Measurements from ENCODE around the gene FBXO24. TPM values are rescaled to one million over a fixed set of nuclear protein-coding genes. Genes with fewer than 3 reads are reported as not detected.
A peak's percentile ranks its signal among the peaks of the same experiment; 100 is the strongest.
"Not testable (repeated sequence)": the region's sequence is repeated elsewhere in the genome, so short reads cannot be mapped to it uniquely, and the experiment has no call there.

Gene FBXO24
- total RNA-seq, 2 donors from 2014 or later = 2.1 to 3.6 TPM

GRCh38 chr7:100546129-100546925 is 39.8 kb upstream of the FBXO24 start:
- Mint-ChIP-seq H3K9me3 (no peaks in the 10 kb centered on the region), H3K27ac (peak overlapping the region; percentile 94), H3K4me1 (ENCODE audit: low read depth) (peaks cover 94% of the 10 kb centered on the region), H3K36me3 (ENCODE audit: insufficient read depth in 2 of 2) (peaks cover 4 to 10% of the 10 kb centered on the region in 2 donors), H3K27me3 (ENCODE audit: low read depth) (no peaks in the 10 kb centered on the region), H3K4me3 (peak overlapping the region; percentile 83 to 99)
- ATAC-seq (replicated peaks in 1 of 2) (no peak), DNase-seq (no peak)

- Mint-ChIP-seq H3K27ac (peak overlapping the region; percentile 94), H3K9me3 (no peaks in the 10 kb centered on the region), H3K27me3 (ENCODE audit: low read depth) (no peaks in the 10 kb centered on the region), H3K4me3 (peak overlapping the region; percentile 83 to 99), H3K4me1 (ENCODE audit: low read depth) (peaks cover 85% of the 10 kb centered on the region), H3K36me3 (ENCODE audit: insufficient read depth in 2 of 2) (peaks cover 4 to 10% of the 10 kb centered on the region in 2 donors)
- ATAC-seq (replicated peaks in 1 of 2) (no peak), DNase-seq (no peak)
These were observed 39.0 kb upstream of the FBXO24 start for GRCh38 chr7:100546926-100547800.

GRCh38 chr7:100547872-100548271 is 38.3 kb upstream of the FBXO24 start:
- DNase-seq (no peak), ATAC-seq (replicated peaks in 1 of 2) (no peak)
- Mint-ChIP-seq H3K27ac (peak overlapping the region; percentile 94), H3K4me1 (ENCODE audit: low read depth) (peaks cover 78% of the 10 kb centered on the region), H3K36me3 (ENCODE audit: insufficient read depth in 2 of 2) (peaks cover 7 to 14% of the 10 kb centered on the region in 2 donors), H3K9me3 (no peaks in the 10 kb centered on the region), H3K27me3 (ENCODE audit: low read depth) (no peaks in the 10 kb centered on the region), H3K4me3 (peak overlapping the region; percentile 83 to 99)

- Mint-ChIP-seq H3K4me1 (ENCODE audit: low read depth) (peaks cover 73% of the 10 kb centered on the region), H3K4me3 (peak overlapping the region; percentile 30 to 53), H3K27ac (peak overlapping the region; percentile 89), H3K36me3 (ENCODE audit: insufficient read depth in 2 of 2) (peaks cover 7 to 16% of the 10 kb centered on the region in 2 donors)
- H3K27me3 Mint-ChIP-seq (ENCODE audit: low read depth); H3K9me3 Mint-ChIP-seq; DNase-seq; ATAC-seq (replicated peaks in 1 of 2): not testable (repeated sequence)
These were observed 37.7 kb upstream of the FBXO24 start for GRCh38 chr7:100548446-100548845.

GRCh38 chr7:100552532-100552931 is 33.6 kb upstream of the FBXO24 start:
- DNase-seq = no peak
- Mint-ChIP-seq H3K36me3 (ENCODE audit: insufficient read depth in 2 of 2) (peaks cover 12 to 23% of the 10 kb centered on the region in 2 donors), H3K9me3 (no peaks in the 10 kb centered on the region), H3K27me3 (ENCODE audit: low read depth) (no peaks in the 10 kb centered on the region), H3K27ac (peak overlapping the region; percentile 11), H3K4me3 (no peak overlapping the region), H3K4me1 (ENCODE audit: low read depth) (peaks cover 32% of the 10 kb centered on the region)
- ATAC-seq (replicated peaks in 1 of 2) = no peak

GRCh38 chr7:100553032-100553431 is 33.1 kb upstream of the FBXO24 start:
- no peaks in the 10 kb centered on the region for H3K27me3 Mint-ChIP-seq (ENCODE audit: low read depth)
- no peaks in the 10 kb centered on the region for H3K9me3 Mint-ChIP-seq
- peaks cover 12 to 21% of the 10 kb centered on the region in 2 donors for H3K36me3 Mint-ChIP-seq (ENCODE audit: insufficient read depth in 2 of 2)
- peaks cover 27% of the 10 kb centered on the region for H3K4me1 Mint-ChIP-seq (ENCODE audit: low read depth)
- DNase-seq (no peak), ATAC-seq (replicated peaks in 1 of 2) (no peak)
- H3K27ac Mint-ChIP-seq = no peak overlapping the region
- H3K4me3 Mint-ChIP-seq = no peak overlapping the region

GRCh38 chr7:100555701-100556100 is 30.4 kb upstream of the FBXO24 start:
- H3K9me3 Mint-ChIP-seq = no peaks in the 10 kb centered on the region
- H3K4me1 Mint-ChIP-seq (ENCODE audit: low read depth) = peaks cover 10% of the 10 kb centered on the region

GRCh38 chr7:100556541-100556940 is 29.6 kb upstream of the FBXO24 start:
- no peak overlapping the region for H3K4me3 Mint-ChIP-seq
- DNase-seq (no peak), ATAC-seq (replicated peaks in 1 of 2) (no peak)
- peaks cover 8 to 17% of the 10 kb centered on the region in 2 donors for H3K36me3 Mint-ChIP-seq (ENCODE audit: insufficient read depth in 2 of 2)
- H3K27ac Mint-ChIP-seq = peak overlapping the region; percentile 60
- no peaks in the 10 kb centered on the region for H3K9me3 Mint-ChIP-seq
- H3K27me3 Mint-ChIP-seq (ENCODE audit: low read depth) = no peaks in the 10 kb centered on the region
- H3K4me1 Mint-ChIP-seq (ENCODE audit: low read depth) = peaks cover 9% of the 10 kb centered on the region

More at GRCh38 chr7:100555701-100556100, 30.4 kb upstream of the FBXO24 start:
- Mint-ChIP-seq H3K36me3 (ENCODE audit: insufficient read depth in 2 of 2) (peaks cover 8 to 15% of the 10 kb centered on the region in 2 donors), H3K27ac (no peak overlapping the region), H3K4me3 (no peak overlapping the region), H3K27me3 (ENCODE audit: low read depth) (no peaks in the 10 kb centered on the region)
- no peak for DNase-seq
- no peak for ATAC-seq (replicated peaks in 1 of 2)

- no peaks in the 10 kb centered on the region for H3K27me3 Mint-ChIP-seq (ENCODE audit: low read depth)
- peaks cover 12% of the 10 kb centered on the region for H3K4me1 Mint-ChIP-seq (ENCODE audit: low read depth)
- ATAC-seq (replicated peaks in 1 of 2) (peak in 1 of 2 donors; percentile 2), DNase-seq (no peak)
- peaks cover 5 to 13% of the 10 kb centered on the region in 2 donors for H3K36me3 Mint-ChIP-seq (ENCODE audit: insufficient read depth in 2 of 2)
- H3K9me3 Mint-ChIP-seq = no peaks in the 10 kb centered on the region
- H3K27ac Mint-ChIP-seq = no peak overlapping the region
- no peak overlapping the region for H3K4me3 Mint-ChIP-seq
These were observed 27.0 kb upstream of the FBXO24 start for GRCh38 chr7:100559127-100559526.

GRCh38 chr7:100561491-100562194 is 24.5 kb upstream of the FBXO24 start:
- Mint-ChIP-seq H3K27ac (no peak overlapping the region), H3K36me3 (ENCODE audit: insufficient read depth in 2 of 2) (peaks cover 4 to 12% of the 10 kb centered on the region in 2 donors), H3K27me3 (ENCODE audit: low read depth) (no peaks in the 10 kb centered on the region), H3K9me3 (no peaks in the 10 kb centered on the region), H3K4me3 (no peak overlapping the region), H3K4me1 (ENCODE audit: low read depth) (peaks cover 19% of the 10 kb centered on the region)
- no peak for ATAC-seq (replicated peaks in 1 of 2)
- DNase-seq = no peak

- H3K27me3 Mint-ChIP-seq (ENCODE audit: low read depth) = no peaks in the 10 kb centered on the region
- H3K36me3 Mint-ChIP-seq (ENCODE audit: insufficient read depth in 2 of 2) = peaks cover 3 to 9% of the 10 kb centered on the region in 2 donors
- no peaks in the 10 kb centered on the region for H3K9me3 Mint-ChIP-seq
These were observed 23.7 kb upstream of the FBXO24 start for GRCh38 chr7:100562195-100563099.

GRCh38 chr7:100563100-100563564 is 23.0 kb upstream of the FBXO24 start:
- DNase-seq = no peak
- Mint-ChIP-seq H3K27me3 (ENCODE audit: low read depth) (no peaks in the 10 kb centered on the region), H3K36me3 (ENCODE audit: insufficient read depth in 2 of 2) (peaks cover 3 to 9% of the 10 kb centered on the region in 2 donors), H3K9me3 (no peaks in the 10 kb centered on the region), H3K4me1 (ENCODE audit: low read depth) (peaks cover 19% of the 10 kb centered on the region), H3K27ac (no peak overlapping the region), H3K4me3 (no peak overlapping the region)
- no peak for ATAC-seq (replicated peaks in 1 of 2)

More at GRCh38 chr7:100562195-100563099, 23.7 kb upstream of the FBXO24 start:
- no peak overlapping the region for H3K27ac Mint-ChIP-seq
- DNase-seq = no peak
- no peak overlapping the region for H3K4me3 Mint-ChIP-seq
- no peak for ATAC-seq (replicated peaks in 1 of 2)
- peaks cover 19% of the 10 kb centered on the region for H3K4me1 Mint-ChIP-seq (ENCODE audit: low read depth)

All from activated T-cell treated with anti-CD3 and anti-CD28 coated beads, Interleukin-2, amount 50 U/mL, for 72 hours (primary cell).